Muscle layer of colon (tissue), 2 donors: ENCODE results near the gene COL7A1.
A peak's percentile ranks its signal among the peaks of the same experiment; 100 is the strongest.

Experiments used
- H3K27ac ChIP-seq: one replicate; pipeline ENCODE4 v1.7.0; 2013; ENCODE audit warnings: low read depth, mild to moderate bottlenecking, low read length, moderate library complexity
- H3K27me3 ChIP-seq, 2 donors: one replicate each; pipeline ENCODE4 v1.7.0; 2013; ENCODE audit warnings: low read length in 2 of 2, mild to moderate bottlenecking in 2 of 2; ENCODE audit not compliant: insufficient read depth in 2 of 2, control insufficient read depth in 1 of 2
- H3K36me3 ChIP-seq: one replicate; pipeline ENCODE4 v1.7.0; 2013; ENCODE audit warnings: mild to moderate bottlenecking, low read length; ENCODE audit not compliant: insufficient read depth
- H3K4me1 ChIP-seq: one replicate; pipeline ENCODE4 v1.7.0; 2013; ENCODE audit warnings: mild to moderate bottlenecking, low read length; ENCODE audit not compliant: insufficient read depth
- H3K4me3 ChIP-seq, 2 donors: one replicate each; pipeline ENCODE4 v1.7.0; 2013; ENCODE audit warnings: low read length in 2 of 2, low read depth in 1 of 2, mild to moderate bottlenecking in 1 of 2, moderate library complexity in 1 of 2
- H3K9ac ChIP-seq: one replicate; pipeline ENCODE4 v1.7.0; 2013; ENCODE audit warnings: low read length
- H3K9me3 ChIP-seq: one replicate; pipeline ENCODE4 v1.7.0; 2013; ENCODE audit warnings: mild to moderate bottlenecking, low read length
- donor health status: abdominal sarcoma.
- donor health status: Adenocarcinoma of cecum.

COL7A1 gene

DNA sequence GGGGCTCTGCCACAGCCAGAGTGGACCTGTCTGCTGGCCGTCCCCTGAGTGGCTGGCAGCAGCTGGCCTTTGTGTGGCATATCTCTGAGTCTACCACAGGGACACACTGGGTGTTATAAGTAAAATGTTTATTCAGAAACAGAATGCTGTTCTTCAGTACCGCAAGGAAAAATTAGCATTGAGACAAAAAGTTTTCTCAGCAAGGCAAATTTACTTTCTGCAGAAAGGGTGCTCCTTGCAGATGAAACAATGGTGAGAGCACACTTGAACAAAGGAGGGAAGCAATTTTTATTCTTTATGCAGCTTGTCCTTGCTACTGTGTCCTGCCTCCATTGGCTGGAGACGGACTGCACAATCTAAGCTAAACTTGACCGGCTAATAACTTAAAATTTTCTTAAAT is 22.4 kb upstream of the COL7A1 start:
- H3K4me3 ChIP-seq = no peak overlapping the region
- no peaks in the 10 kb centered on the region for H3K4me1 ChIP-seq

DNA sequence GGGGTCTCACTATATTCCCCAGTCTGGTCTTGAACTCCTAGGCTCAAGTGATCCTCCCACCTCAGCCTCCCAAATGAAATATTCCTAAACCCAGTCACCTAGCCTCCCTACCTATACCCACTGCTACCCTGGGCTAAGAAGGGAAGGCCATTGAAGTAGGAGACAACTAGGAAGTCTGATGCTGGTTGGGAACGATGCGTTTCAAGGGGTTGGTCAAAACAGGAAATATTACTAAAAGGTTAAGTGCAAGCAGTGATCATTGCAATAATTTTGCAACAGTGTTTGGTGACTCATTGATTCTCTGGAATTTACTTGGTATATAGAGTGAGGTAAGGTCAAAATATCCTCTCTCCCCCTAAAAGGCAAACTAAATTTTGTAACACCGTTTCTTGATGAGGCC is 18.9 kb upstream of the COL7A1 start:
- H3K9me3 ChIP-seq = peaks cover 6% of the 10 kb centered on the region
- H3K27ac ChIP-seq = no peak overlapping the region

More for the DNA sequence above, 22.4 kb upstream of the COL7A1 start:
- no peaks in the 10 kb centered on the region for H3K27me3 ChIP-seq
- H3K9ac ChIP-seq = no peak overlapping the region
- H3K36me3 ChIP-seq = no peaks in the 10 kb centered on the region
- no peak overlapping the region for H3K27ac ChIP-seq
- H3K9me3 ChIP-seq = peaks cover 6% of the 10 kb centered on the region

DNA sequence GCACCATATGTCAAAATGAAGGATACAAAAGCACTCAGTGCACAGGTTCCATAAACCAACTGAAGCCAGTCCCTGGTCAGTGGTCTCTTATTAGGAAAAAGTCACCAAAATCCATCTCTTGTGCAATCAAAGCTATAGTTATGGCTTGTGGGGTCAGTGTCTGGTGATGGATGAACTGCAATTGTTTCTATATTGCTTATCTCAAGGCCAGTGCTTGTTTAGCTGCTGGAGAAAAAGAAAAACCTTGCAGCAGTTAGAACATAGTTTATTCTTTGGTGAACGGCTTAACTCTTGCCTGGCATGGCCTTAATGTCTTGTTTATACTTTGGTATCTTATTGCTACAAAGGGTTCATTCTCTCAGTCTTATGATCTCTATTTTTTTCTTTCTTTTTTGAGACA is 17.2 kb upstream of the COL7A1 start:
- Histone ChIP-seq H3K4me3 (no peak overlapping the region), H3K4me1 (peaks cover 17% of the 10 kb centered on the region), H3K9me3 (peaks cover under 1% of the 10 kb centered on the region), H3K27me3 (no peaks in the 10 kb centered on the region), H3K27ac (no peak overlapping the region), H3K36me3 (no peaks in the 10 kb centered on the region), H3K9ac (no peak overlapping the region)

More for the DNA sequence above, 18.9 kb upstream of the COL7A1 start:
- Histone ChIP-seq H3K9ac (no peak overlapping the region), H3K4me3 (no peak overlapping the region), H3K4me1 (no peaks in the 10 kb centered on the region), H3K36me3 (no peaks in the 10 kb centered on the region), H3K27me3 (no peaks in the 10 kb centered on the region)

DNA sequence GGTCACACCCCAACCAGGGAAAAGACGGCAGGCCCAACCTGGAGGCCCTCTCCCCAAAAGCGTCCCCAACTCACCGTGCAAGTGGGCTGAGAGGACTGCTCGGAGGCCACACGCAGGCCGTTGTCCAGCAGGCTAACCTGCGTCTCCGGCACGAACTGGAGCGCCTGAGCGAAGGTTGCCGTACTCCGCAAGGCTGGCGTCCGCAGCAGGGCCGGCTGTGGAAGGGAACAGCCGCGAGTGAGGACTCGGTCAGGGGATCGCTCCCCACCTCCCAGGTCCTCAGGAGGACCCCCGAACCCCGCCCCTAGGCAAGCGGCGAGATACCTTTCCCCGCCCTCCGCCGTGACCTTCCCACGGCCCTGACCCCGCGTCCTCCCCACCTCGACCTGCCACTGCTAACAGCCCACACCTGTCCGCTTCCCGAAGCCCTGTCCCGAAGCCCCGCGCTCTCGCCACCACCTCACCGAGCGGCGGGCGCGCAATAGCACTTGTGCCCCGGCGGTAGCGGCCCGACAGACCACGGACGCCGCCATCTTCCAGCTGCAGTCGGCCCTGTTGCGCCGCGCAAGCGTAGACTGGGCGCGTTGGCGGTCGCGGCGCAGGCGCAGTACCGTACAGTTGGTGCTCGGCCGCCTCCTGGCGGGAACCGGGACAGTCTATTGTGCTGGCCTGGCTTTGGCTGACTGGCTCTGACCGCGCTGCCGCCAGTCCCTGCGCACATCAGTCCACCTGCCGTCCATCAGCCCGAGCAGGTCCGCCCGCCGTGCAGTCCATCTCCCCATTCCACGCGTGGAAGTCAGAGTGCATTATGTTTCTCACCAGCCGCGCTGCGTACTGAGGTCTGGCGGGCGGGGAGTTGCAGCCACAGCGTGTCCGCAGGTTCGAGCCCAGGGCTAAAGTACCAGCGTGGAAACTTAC is 14.2 kb upstream of the COL7A1 start, which contains the start of gene UQCRC1:
UQCRC1 (minus strand) TSS at position 559 of the 918 bp plus-strand sequence; CDS start at position 533, 26 bp downstream.
- H3K9ac ChIP-seq = peak within 1 kb of the TSS; percentile 95
- H3K27ac ChIP-seq = peak within 1 kb of the TSS; percentile 87
- no peaks in the 10 kb centered on the region for H3K27me3 ChIP-seq
- peaks cover 20% of the 10 kb centered on the region for H3K36me3 ChIP-seq
- H3K4me1 ChIP-seq = peaks cover 17% of the 10 kb centered on the region
- peak within 1 kb of the TSS; percentile 95 to 98 for H3K4me3 ChIP-seq
- no peaks in the 10 kb centered on the region for H3K9me3 ChIP-seq

DNA sequence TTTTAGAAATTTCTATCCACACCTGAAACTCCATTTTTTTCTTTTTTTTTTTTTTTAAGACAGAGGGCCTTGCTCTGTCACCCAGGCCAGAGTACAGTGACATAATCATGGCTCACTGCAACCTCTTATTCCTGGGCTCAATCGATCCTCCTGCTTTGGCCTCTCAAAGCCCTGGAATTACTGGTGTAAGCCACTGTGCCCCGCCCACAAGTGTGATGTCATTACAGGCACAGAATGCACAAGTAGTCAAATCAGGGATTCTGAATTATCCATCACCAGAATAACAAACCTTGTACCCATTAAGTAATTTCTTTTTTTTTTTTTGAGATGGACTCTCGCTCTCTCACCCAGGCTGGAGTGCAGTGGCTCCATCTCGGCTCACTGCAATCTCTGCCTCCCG is 12.4 kb upstream of the COL7A1 start:
- Histone ChIP-seq H3K9ac (no peak overlapping the region), H3K27ac (no peak overlapping the region), H3K36me3 (peaks cover 39% of the 10 kb centered on the region), H3K4me1 (peaks cover 17% of the 10 kb centered on the region), H3K9me3 (no peaks in the 10 kb centered on the region), H3K27me3 (no peaks in the 10 kb centered on the region), H3K4me3 (no peak overlapping the region)

DNA sequence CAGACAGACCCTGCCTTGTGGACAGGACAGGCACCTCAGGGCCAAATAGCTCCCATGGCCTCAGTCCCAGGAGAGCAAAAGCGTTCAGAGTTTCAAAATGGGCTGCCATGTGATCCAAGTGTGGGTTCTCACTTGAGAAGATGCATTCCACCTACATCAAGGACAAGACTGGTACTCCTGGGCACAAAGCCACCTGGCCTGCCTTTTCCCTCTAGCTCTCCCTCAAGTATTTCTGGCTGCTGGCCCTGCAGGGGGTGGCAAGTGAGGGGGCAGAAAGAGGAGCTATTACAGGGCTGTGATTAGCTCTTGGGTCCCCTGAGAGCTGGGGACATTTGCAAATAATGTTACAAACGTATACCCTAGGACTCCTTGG is 6.5 kb upstream of the COL7A1 start:
- H3K4me3 ChIP-seq = no peak overlapping the region
- H3K27ac ChIP-seq = no peak overlapping the region
- peaks cover 81% of the 10 kb centered on the region for H3K36me3 ChIP-seq
- no peak overlapping the region for H3K9ac ChIP-seq
- H3K27me3 ChIP-seq = no peaks in the 10 kb centered on the region
- no peaks in the 10 kb centered on the region for H3K9me3 ChIP-seq
- peaks cover 9% of the 10 kb centered on the region for H3K4me1 ChIP-seq

DNA sequence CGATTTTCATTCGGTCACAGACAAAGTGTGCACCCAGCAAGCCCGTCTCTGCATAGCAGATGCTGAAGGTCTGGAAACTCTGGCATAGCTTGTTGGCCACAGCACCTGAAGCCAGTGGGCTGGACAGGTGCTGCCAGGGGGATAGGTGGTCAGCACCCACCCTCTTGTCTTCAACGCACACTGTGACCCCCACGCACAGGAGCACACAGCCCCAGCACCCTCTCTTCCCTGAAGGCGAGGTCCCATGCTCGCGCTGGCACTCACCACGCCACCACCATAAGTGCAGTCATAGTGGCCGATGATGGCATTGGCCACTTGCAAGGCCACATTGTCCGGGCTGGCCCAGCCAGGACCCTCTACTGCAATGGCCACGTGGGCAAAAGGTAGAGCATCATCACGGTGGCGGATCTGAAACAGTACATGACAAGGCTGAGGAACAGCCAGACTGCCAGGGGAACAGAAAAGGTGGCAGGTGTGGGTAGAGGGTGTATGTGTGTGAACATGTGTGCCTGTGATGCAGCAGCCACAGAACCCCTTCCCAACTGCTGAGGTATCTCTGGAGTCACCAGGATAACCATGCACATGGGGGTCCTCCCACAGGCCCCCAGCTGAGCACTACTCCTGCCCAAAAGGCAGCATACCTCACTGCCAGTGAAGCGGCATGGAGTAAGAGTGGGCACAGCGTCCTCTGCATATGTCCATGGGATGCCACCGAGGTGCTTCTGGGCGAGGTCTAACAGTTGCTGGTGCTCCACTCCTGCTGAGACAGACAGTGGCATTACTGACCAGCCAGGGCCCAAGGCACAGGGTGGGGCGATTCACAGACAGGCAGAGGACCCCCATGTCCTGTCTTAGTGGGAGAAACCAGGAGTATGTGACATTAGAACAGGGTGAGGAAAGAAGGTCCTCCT is 5.8 kb upstream of the COL7A1 start:
- H3K9me3 ChIP-seq = no peaks in the 10 kb centered on the region
- H3K27me3 ChIP-seq = no peaks in the 10 kb centered on the region
- no peak overlapping the region for H3K27ac ChIP-seq
- no peak overlapping the region for H3K4me3 ChIP-seq
- no peak overlapping the region for H3K9ac ChIP-seq
- peaks cover 9% of the 10 kb centered on the region for H3K4me1 ChIP-seq
- peaks cover 77% of the 10 kb centered on the region for H3K36me3 ChIP-seq

DNA sequence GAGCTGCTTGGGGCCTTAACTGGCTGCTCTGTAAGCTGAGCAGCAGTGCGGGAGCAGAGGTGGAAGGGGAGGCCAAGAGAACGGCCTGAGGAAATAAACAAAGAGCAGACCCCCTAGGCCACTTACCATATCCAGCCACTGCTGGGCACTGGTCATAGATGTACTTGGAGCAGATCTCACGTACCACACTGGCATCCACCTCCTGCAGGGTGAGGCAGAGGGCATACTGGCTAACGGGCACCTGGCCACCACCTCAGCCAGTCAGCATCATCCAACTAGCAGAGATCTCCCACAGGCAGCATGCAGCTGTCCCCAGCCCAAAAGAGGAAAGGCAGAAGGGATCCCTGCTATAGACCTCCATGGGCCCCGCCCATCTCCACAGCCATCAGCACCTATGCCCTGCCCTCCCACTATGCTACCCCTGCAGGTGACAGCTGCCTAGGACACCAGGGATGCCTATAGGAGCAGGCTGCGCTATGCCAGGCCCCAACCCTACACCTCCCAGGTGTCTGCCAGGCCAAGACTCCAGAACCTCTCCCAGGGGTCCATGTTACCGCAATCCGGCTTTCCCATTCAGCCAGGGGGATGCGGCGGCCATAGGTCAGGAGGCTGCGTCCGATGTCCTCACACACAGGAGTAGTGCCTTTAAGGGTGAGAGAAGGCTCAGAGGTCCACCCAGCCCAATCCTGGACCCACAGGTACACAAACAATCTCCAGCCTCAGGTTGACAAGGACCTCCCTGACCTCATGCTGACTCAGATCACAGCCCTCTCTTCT is 4.6 kb upstream of the COL7A1 start:
- peaks cover 64% of the 10 kb centered on the region for H3K36me3 ChIP-seq
- peak overlapping the region; percentile 5 for H3K27ac ChIP-seq

DNA sequence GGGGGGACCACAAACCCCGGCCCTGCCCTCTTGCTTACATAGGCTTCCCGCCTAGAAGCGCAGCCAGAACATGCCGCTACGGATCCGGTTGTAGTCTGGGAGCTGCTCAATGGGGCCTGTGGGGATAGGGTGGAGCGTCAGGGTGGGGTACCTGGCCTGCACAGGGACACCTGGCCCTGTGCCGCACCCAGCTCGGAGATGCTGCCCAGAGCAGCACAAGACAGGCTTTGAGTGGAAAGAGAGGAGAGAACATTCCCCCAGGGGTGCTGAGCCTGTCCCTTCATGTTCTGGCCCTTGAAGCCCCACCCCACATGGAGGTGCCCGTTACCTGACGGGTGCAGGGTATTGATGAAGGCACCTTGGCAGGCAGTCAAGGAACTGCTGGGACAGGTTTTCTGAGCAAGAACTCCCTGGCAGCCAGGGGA is 4.0 kb upstream of the COL7A1 start:
- peaks cover 16% of the 10 kb centered on the region for H3K4me1 ChIP-seq
- H3K36me3 ChIP-seq = peaks cover 58% of the 10 kb centered on the region
- peak overlapping the region; percentile 48 for H3K27ac ChIP-seq

More for the DNA sequence above, 4.6 kb upstream of the COL7A1 start:
- H3K27me3 ChIP-seq = no peaks in the 10 kb centered on the region
- peaks cover 9% of the 10 kb centered on the region for H3K4me1 ChIP-seq
- H3K9me3 ChIP-seq = no peaks in the 10 kb centered on the region
- H3K9ac ChIP-seq = no peak overlapping the region
- H3K4me3 ChIP-seq = no peak overlapping the region

DNA sequence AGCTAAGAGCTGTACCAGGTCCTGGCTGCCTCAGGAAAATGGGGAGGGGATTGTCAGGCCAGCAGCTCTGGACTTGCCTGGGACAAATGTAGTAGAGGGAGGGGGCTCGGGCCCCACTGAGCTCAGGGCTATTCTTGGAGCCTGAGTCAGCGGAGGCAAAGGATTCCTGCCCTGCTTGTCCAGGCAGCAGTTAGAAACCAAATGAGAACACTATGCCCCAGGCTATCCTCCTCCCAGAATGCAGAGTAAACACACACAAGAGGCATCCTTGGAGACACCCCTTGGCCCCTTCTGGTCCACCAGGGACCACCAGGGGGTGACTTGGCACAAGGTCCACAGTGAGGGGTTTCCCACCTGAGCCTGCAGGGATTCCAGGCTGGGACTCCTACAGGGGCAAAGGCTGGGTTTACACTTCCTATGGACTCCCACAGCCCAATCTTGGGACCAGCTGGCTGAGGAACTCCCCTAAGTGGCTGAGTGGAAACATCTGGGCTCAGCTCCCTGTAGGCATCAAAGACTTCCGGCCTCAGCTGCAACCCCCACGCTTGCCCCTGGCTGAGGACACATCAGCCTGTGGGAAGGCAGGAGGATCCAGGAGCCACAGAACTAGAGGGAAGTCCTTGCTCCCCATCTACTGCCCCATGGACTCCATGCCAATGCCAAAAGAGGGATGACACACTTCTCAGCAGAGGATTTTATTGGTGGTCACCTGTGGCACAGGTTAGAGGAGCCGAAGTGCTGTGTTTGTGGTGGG is 3.4 kb upstream of the COL7A1 start:
- H3K27ac ChIP-seq = peak overlapping the region; percentile 48
- no peaks in the 10 kb centered on the region for H3K9me3 ChIP-seq
- peaks cover 18% of the 10 kb centered on the region for H3K4me1 ChIP-seq
- peaks cover 0 to 6% of the 10 kb centered on the region in 2 donors for H3K27me3 ChIP-seq
- H3K36me3 ChIP-seq = peaks cover 52% of the 10 kb centered on the region
- no peak overlapping the region for H3K4me3 ChIP-seq
- H3K9ac ChIP-seq = no peak overlapping the region

More for the DNA sequence above, 4.0 kb upstream of the COL7A1 start:
- Histone ChIP-seq H3K9ac (no peak overlapping the region), H3K9me3 (no peaks in the 10 kb centered on the region), H3K27me3 (peaks cover 0 to under 1% of the 10 kb centered on the region in 2 donors), H3K4me3 (no peak overlapping the region)
